ENCODE data around the gene IL1R2. TPM values are rescaled to one million over a fixed set of nuclear protein-coding genes. Genes with fewer than 3 reads are reported as not detected.

The IL1R2 gene
- polyA plus RNA-seq, 1 donor (not counting 4 experiments of a cell fraction or from before 2014, with no cell fraction given), result 57.3 TPM

DNA sequence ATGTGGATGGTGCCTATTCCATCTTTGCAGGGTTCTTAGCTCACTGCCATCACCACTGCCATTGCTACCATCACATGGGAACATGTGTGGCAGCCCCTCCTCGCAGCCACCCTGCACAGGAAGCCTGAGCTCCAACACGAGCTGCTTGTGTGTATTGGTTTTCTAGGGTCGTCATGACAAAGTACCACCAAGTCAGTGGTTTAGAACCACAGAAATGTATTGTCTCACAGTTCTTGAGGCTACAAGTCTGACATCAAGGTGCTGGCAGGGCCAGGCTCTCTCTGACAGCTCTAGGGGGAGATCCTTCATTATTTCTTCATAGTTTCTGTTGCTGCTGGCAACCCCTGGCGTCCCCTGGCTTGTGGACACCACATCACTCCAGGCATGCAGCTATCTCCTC, 10.3 kb upstream of the IL1R2 start:
- no peak overlapping the region for H2AFZ ChIP-seq (ENCODE audit: control insufficient read depth, low read length)
- H3K79me2 ChIP-seq (ENCODE audit: control insufficient read depth, insufficient read depth, low read length), result no peaks in the 10 kb centered on the region
- DNase-seq (ENCODE audit: low read depth, low spot score) (no peak), FAIRE-seq (no peak)
- H3K4me1 ChIP-seq (ENCODE audit: control insufficient read depth, extremely low read depth, insufficient read depth, low read length), result peaks cover 58% of the 10 kb centered on the region
- no peak for TF ChIP-seq EZH2 (IDR thresholded peaks at IDR 0.05; ENCODE audit: low read length)
- TF ChIP-seq CTCF (optimal IDR thresholded peaks at IDR 0.05 in 1 of 3, IDR thresholded peaks at IDR 0.05 in 1 of 3, conservative IDR thresholded peaks at IDR 0.05 in 1 of 3; ENCODE audit: extremely low read depth in 1 of 3, insufficient read depth in 2 of 3, low read length in 3 of 3), result no peak
- no peak overlapping the region for H3K4me3 ChIP-seq (ENCODE audit: control insufficient read depth in 2 of 3, extremely low read depth in 1 of 3, insufficient read depth in 2 of 3, low read depth in 1 of 3, low read length in 3 of 3)
- no peaks in the 10 kb centered on the region for H3K36me3 ChIP-seq (ENCODE audit: control insufficient read depth in 2 of 2, extremely low read depth in 1 of 2, insufficient read depth in 2 of 2, low read length in 2 of 2)
- peak overlapping the region; percentile 34 for H3K4me2 ChIP-seq (ENCODE audit: control insufficient read depth, extremely low read depth, insufficient read depth, low read depth, low read length)
- H3K27ac ChIP-seq (ENCODE audit: control insufficient read depth, insufficient read depth, low read length), result no peak overlapping the region
- no peak overlapping the region for H3K9ac ChIP-seq (ENCODE audit: control insufficient read depth, extremely low read depth, insufficient read depth, low read length)
- dilution Hi-C loops (cut with MboI; ENCODE audit: extremely low pct_ligation_motif_present, low sequenced_read_pairs), result no loop called here
- H3K9me1 ChIP-seq (ENCODE audit: control insufficient read depth, extremely low read depth, insufficient read depth, low read length), result no peaks in the 10 kb centered on the region
- no peaks in the 10 kb centered on the region for H3K9me3 ChIP-seq (ENCODE audit: control insufficient read depth, low read depth, low read length)
- H3K27me3 ChIP-seq (ENCODE audit: control insufficient read depth, extremely low read depth, insufficient read depth, low read length), result no peaks in the 10 kb centered on the region
- no peaks in the 10 kb centered on the region for H4K20me1 ChIP-seq (ENCODE audit: control insufficient read depth, extremely low read depth, insufficient read depth, low read length)

GRCh38 chr2:101982495-101983029, 9.2 kb upstream of the IL1R2 start:
- FAIRE-seq (no peak), DNase-seq (ENCODE audit: low read depth, low spot score) (no peak)
- Histone ChIP-seq H3K9ac (ENCODE audit: control insufficient read depth, extremely low read depth, insufficient read depth, low read length) (no peak overlapping the region), H4K20me1 (ENCODE audit: control insufficient read depth, extremely low read depth, insufficient read depth, low read length) (no peaks in the 10 kb centered on the region), H3K27me3 (ENCODE audit: control insufficient read depth, extremely low read depth, insufficient read depth, low read length) (no peaks in the 10 kb centered on the region), H3K27ac (ENCODE audit: control insufficient read depth, insufficient read depth, low read length) (peak overlapping the region; percentile 89), H3K9me3 (ENCODE audit: control insufficient read depth, low read depth, low read length) (no peaks in the 10 kb centered on the region), H3K4me2 (ENCODE audit: control insufficient read depth, extremely low read depth, insufficient read depth, low read depth, low read length) (no peak overlapping the region), H2AFZ (ENCODE audit: control insufficient read depth, low read length) (no peak overlapping the region), H3K79me2 (ENCODE audit: control insufficient read depth, insufficient read depth, low read length) (no peaks in the 10 kb centered on the region), H3K4me3 (ENCODE audit: control insufficient read depth in 2 of 3, extremely low read depth in 1 of 3, insufficient read depth in 2 of 3, low read depth in 1 of 3, low read length in 3 of 3) (no peak overlapping the region), H3K4me1 (ENCODE audit: control insufficient read depth, extremely low read depth, insufficient read depth, low read length) (peaks cover 69% of the 10 kb centered on the region), H3K9me1 (ENCODE audit: control insufficient read depth, extremely low read depth, insufficient read depth, low read length) (no peaks in the 10 kb centered on the region), H3K36me3 (ENCODE audit: control insufficient read depth in 2 of 2, extremely low read depth in 1 of 2, insufficient read depth in 2 of 2, low read length in 2 of 2) (no peaks in the 10 kb centered on the region)
- TF ChIP-seq CTCF (optimal IDR thresholded peaks at IDR 0.05 in 1 of 3, IDR thresholded peaks at IDR 0.05 in 1 of 3, conservative IDR thresholded peaks at IDR 0.05 in 1 of 3; ENCODE audit: extremely low read depth in 1 of 3, insufficient read depth in 2 of 3, low read length in 3 of 3) (no peak), EZH2 (IDR thresholded peaks at IDR 0.05; ENCODE audit: low read length) (no peak)
- dilution Hi-C loops (cut with MboI; ENCODE audit: extremely low pct_ligation_motif_present, low sequenced_read_pairs), result no loop called here

All from keratinocyte (primary cell).